Stimulated activated CD8-positive, alpha-beta memory T cell treated with anti-CD3 and anti-CD28 coated beads, Interleukin-12 subunit alpha, Interleukin-12 subunit beta, amount 100 ng/mL, for 24 hours (primary cell): ENCODE data around the gene TEK.

ENCODE experiments used
- DNase-seq: peaks from one replicate; pipeline ENCODE4 v3.0.0-alpha.2; 2020; ENCODE audit errors: extremely low read depth

TEK gene

DNA sequence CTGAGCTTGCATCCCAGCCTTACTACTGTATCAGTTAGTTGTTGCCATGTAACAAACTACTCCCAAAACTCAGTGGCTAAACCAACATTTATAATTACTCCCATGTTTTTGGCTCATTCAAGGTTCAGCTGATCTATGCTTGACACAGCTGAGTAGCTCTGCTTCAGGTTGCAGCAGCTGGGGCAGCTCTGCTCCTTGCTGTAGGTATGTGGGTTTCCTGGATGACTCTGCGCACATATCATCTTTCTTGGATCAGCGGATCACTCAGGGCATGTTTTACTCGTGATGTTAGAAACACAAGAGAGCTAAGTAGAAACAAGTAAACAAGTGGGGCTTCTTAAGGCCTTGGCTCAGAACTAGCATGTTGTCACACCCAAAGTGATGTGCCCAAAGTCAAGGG, 15.1 kb downstream of the TEK start:
- no peak for DNase-seq

DNA sequence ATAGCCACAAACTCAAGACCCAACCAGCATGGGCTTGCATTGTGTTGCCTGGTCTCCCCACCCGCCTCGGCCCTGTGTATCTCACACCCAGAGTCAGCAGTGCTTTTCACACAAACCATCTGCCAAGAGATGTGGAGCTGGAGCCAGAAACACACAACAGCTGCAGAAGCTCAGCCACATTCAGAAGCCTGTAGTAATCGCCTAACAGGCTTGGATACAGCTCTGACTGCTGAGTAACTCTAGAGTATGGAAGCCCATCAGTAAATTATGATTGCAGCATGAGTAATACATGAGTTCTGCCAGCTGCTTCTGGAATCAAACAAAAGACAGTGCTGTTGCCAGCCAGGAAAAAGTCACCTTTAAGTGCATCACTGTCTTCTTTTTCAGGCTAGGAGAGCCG, 16.0 kb downstream of the TEK start:
- no peak for DNase-seq

GRCh38 chr9:27125936-27126335, 16.9 kb downstream of the TEK start:
- DNase-seq: no peak

- DNase-seq: no peak
Measured at GRCh38 chr9:27126670-27127069, 17.6 kb downstream of the TEK start.

DNA sequence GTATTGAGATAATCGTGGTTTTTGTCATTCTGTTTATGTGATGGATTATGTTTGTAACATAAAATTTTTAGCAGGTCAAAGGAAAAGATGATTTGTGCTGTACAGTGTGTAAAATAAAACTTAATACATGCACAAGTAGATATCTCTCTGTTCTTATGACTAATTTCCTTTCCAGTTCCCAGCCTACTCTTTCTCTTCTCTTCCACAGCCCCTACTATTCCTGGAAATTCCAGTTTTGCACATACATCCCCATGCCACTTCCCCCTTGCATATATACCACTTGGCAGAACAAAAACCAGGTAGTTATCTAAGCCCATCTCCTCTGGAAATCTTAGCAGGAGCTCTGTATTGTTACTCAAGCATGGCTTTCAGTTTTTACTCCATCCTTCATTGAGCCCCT, 20.2 kb downstream of the TEK start:
- no peak for DNase-seq

GRCh38 chr9:27131731-27132130, 22.7 kb downstream of the TEK start:
- no peak for DNase-seq

GRCh38 chr9:27133817-27134216, 24.8 kb downstream of the TEK start:
- DNase-seq: no peak

GRCh38 chr9:27142299-27142930, 33.4 kb downstream of the TEK start:
- DNase-seq: no peak

DNA sequence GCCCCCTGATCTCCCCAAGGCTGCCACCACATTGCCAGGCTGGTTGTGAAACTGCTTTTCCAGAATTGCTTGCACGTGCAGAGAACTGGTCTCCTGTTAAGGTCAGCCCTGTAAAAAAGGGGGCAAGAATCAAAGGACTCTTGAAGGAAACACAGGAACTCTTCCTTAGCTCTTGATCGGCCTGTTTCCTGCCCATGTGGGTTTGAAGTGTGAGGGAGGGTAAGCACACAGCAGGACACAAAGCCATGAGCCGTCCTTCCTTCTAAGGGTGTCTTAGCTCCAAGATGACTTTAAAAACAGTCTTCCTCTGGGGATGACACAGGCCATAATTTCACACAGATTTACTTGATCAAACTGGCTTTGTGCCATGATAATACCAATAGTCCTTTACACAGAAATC, 36.1 kb downstream of the TEK start:
- no peak for DNase-seq

DNA sequence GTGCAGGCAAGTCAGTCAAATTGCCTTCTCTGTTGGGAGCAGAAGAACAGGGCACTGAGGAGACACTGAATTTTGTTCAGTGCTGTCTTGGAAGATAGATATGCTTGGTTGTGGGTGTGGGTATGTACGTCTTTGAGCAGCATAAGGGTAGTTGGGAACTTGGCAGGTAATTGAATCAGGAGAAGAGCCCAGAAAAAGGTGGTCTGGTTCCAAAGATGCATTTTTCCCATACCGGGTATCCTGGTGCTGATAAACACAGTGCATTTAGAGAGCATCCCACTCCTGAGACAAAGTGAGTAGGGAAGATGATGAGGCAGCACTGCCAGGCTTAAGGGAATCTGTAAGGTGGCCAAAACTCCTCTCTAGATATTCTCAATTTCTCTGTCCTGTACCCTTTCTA, 40.6 kb downstream of the TEK start:
- no peak for DNase-seq

DNA sequence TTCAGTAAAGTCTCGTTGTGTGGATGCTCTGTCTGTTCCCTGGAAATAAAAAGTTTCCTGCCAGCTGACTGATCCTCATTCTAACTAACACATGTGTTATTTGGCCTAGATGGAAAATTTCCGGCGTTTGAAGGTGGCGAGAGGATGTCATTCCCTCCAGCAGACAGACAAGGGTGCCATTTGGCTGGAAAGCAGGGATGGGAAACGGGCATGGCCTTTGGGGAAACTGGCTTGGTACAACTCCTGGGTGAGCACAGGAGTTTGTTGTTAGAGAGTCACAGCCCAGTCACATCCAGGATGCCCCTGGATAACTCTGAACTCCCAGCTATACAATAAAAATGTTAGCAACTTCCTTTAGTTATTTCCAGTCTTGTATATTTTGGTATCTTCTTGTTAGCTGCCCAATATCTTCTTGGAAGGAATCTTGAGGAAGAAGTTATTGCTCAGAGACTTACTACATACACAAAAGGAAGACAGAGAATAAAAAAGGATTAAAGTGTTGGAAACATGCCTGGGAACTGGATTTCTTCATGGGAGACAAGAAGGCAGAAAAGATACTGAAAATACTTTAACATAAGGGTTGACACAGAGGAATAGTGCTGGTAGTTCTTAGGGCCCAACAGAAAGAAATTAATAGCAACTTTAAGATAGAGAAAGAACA, 41.9 kb downstream of the TEK start:
- DNase-seq: no peak

GRCh38 chr9:27151693-27152404, 42.8 kb downstream of the TEK start:
- no peak for DNase-seq

GRCh38 chr9:27152405-27152718, 43.3 kb downstream of the TEK start:
- DNase-seq: no peak

GRCh38 chr9:27154908-27155307, 45.9 kb downstream of the TEK start:
- no peak for DNase-seq

DNA sequence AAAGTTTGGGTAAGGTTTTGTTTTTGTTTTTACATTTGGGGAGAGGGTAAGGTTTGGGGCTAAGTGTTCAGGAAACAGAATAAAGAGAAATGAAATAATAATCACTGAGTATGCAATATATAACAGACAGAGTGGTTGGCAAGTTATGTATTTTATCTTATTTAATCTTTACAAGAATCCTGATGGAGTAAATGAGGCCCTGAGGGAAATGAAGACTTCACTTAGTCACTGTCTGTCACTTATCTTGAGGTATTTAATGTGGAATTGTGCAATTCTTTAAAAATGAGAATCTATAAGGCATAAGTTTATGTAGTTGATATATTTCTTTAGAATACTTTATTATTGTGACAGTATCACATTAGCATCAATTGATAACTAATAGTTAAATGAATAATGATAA, 48.1 kb downstream of the TEK start:
- no peak for DNase-seq

DNA sequence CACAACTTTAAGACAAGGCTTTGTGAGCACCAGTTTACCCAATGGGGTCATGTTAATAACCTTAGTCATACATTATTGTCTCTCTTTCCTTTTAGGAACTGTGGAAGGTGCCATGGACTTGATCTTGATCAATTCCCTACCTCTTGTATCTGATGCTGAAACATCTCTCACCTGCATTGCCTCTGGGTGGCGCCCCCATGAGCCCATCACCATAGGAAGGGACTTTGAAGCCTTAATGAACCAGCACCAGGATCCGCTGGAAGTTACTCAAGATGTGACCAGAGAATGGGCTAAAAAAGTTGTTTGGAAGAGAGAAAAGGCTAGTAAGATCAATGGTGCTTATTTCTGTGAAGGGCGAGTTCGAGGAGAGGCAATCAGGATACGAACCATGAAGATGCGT, 48.7 kb downstream of the TEK start:
- DNase-seq: no peak

DNA sequence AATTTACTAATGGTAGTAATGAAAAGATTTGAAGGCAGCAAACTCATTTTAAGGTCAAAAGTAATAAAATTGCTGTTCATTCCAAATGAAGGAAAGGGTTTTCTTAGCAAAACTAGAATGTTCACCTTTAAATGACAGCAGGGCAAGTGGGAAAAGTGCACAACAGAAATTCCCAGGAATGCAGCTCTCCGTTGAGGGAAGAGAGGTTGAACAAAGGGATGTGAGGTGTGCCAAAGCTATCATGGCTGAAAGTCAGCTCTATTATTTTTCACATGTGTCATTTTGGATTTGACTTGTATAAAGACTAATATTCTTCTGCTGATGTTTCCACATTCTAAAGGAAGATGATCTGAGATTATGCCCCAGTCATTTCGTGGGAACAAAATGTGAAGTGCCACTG, 51.6 kb downstream of the TEK start:
- no peak for DNase-seq

- DNase-seq: no peak
Measured at GRCh38 chr9:27162045-27162444, 53.0 kb downstream of the TEK start.

- no peak for DNase-seq
Measured at GRCh38 chr9:27165068-27165467, 56.0 kb downstream of the TEK start.

GRCh38 chr9:27165670-27166069, 56.6 kb downstream of the TEK start:
- no peak for DNase-seq

DNA sequence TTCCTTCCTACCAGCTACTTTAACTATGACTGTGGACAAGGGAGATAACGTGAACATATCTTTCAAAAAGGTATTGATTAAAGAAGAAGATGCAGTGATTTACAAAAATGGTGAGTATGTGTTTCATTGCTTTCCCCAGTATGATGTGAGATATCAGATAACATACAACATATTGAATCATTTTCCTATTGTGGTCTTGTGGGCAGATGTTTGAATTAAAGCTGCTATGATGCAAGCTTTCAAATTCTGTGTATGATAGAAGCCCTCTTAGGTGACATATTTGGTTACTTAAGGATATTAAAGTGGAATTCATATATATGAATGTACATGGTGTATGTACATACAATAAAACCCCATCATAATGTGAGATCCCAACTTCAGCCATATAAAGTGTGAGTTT, 59.5 kb downstream of the TEK start:
- no peak for DNase-seq

- DNase-seq: no peak
Measured at GRCh38 chr9:27168951-27169350, 59.9 kb downstream of the TEK start.

DNA sequence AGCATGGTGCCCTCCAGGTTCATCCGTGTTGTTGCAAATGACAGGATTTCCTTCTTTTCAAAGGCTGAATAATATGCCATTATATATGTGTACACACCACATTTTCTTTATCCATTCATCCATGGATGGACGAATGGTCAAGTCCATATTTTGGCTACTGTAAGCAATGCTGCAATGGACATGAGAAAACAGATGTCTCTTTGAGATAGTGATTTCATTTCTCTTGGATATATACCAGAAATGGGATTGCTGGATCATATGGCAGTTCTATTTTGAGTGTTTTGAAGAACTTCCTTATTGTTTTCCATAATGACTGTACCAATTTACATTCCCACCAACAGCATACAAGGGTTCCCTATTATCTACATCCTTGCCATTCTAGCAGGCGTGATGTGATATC, 67.9 kb downstream of the TEK start:
- no peak for DNase-seq
